OCI-LY7 (cell line): ENCODE measurements around the gene ANKRD66. TPM values are rescaled to one million over a fixed set of nuclear protein-coding genes. Genes with fewer than 3 reads are reported as not detected.

Source experiments
- BruUV-seq: library from RNA; stranded (reverse); fragments of 400-500 nt; replicated peaks from 2 replicates; lab custom pipeline; 2021; lab: Mats Ljungman, UMichigan
- CTCF ChIA-PET: fragments of 300-600 bp; sonication (Branson Sonifier 250); formaldehyde crosslinking; loops from one replicate; lab custom pipeline; 2022; ENCODE audit warnings: antibody characterized with exemption; ENCODE audit not compliant: unreplicated experiment; lab: Charles Lee
- POLR2A ChIA-PET: fragments of 300-600 bp; sonication (Branson Sonifier 250); formaldehyde crosslinking; loops from one replicate; lab custom pipeline; 2022; ENCODE audit warnings: antibody characterized with exemption; lab: Charles Lee
- DNase-seq: peaks from one replicate; pipeline ENCODE4 v3.0.0-alpha.2; 2015; ENCODE audit warnings: low spot score
- H2AFZ ChIP-seq: fragments of 200-600 bp; sonication (generic), shearing (Covaris generic); 2 replicates; pipeline ENCODE4 v1.6.1; 2014; ENCODE audit warnings: mild to moderate bottlenecking, antibody characterized with exemption, low read length, moderate library complexity
- H3K27ac ChIP-seq: fragments of 200-600 bp; sonication (generic); 2 replicates; pipeline ENCODE4 v1.5.1; 2014; ENCODE audit warnings: mixed run types, low read depth, mild to moderate bottlenecking, moderate library complexity, low read length, inconsistent platforms; ENCODE audit not compliant: poor library complexity, severe bottlenecking
- H3K36me3 ChIP-seq: fragments of 200-600 bp; sonication (generic); 2 replicates; pipeline ENCODE4 v1.6.1; 2014; ENCODE audit warnings: mild to moderate bottlenecking, antibody characterized with exemption, low read length, moderate library complexity, mixed read lengths; ENCODE audit not compliant: insufficient read depth
- H3K4me1 ChIP-seq: fragments of 200-600 bp; sonication (generic); 2 replicates; pipeline ENCODE4 v1.5.1; 2014; ENCODE audit warnings: mild to moderate bottlenecking, low read length; ENCODE audit not compliant: insufficient read depth, poor library complexity, severe bottlenecking
- H3K4me2 ChIP-seq: fragments of 200-600 bp; sonication (generic); 2 replicates; pipeline ENCODE4 v1.6.1; 2014; ENCODE audit warnings: mild to moderate bottlenecking, low read length
- H3K4me3 ChIP-seq: fragments of 200-600 bp; sonication (generic); 2 replicates; pipeline ENCODE4 v1.5.1; 2014; ENCODE audit warnings: mild to moderate bottlenecking, low read depth, low read length; ENCODE audit not compliant: poor library complexity, severe bottlenecking
- H3K79me2 ChIP-seq: fragments of 200-600 bp; sonication (generic); 2 replicates; pipeline ENCODE4 v1.6.1; 2016; ENCODE audit warnings: low read depth, mild to moderate bottlenecking, low read length, moderate library complexity, mixed read lengths; ENCODE audit not compliant: insufficient read depth
- H3K9me2 ChIP-seq: fragments of 200-600 bp; sonication (generic); 2 replicates; pipeline ENCODE4 v1.6.1; 2016; ENCODE audit warnings: mild to moderate bottlenecking, low read length, mixed read lengths; ENCODE audit not compliant: insufficient read depth
- H3K9me3 ChIP-seq: fragments of 200-600 bp; sonication (generic); 2 replicates; pipeline ENCODE4 v1.6.1; 2014; ENCODE audit warnings: mild to moderate bottlenecking, mixed run types, low read length, mixed read lengths
- H4K20me1 ChIP-seq: fragments of 200-600 bp; sonication (generic); 2 replicates; pipeline ENCODE4 v1.6.1; 2014; ENCODE audit warnings: mild to moderate bottlenecking, antibody characterized with exemption, low read length, moderate library complexity, mixed read lengths; ENCODE audit not compliant: insufficient read depth
- CTCF ChIP-seq: fragments of 200-600 bp; sonication (generic); conservative IDR thresholded peaks from 2 replicates; pipeline ENCODE4 v1.5.1; 2014; ENCODE audit warnings: mild to moderate bottlenecking, antibody characterized with exemption, low read length, moderate library complexity, mixed read lengths
- EZH2phosphoT487 ChIP-seq: fragments of 200-600 bp; sonication (generic); IDR thresholded peaks from 2 replicates; pipeline ENCODE4 v1.6.1; 2018; ENCODE audit warnings: low read depth, borderline replicate concordance, mild to moderate bottlenecking, mixed run types, antibody characterized with exemption, low read length, moderate library complexity, mixed read lengths
- intact Hi-C: fragments of 100-400 bp; cut with micrococcal nuclease; formaldehyde crosslinking; loops from one replicate; pipeline ENCODE4 v1.10.0; 2022; ENCODE audit not compliant: unreplicated experiment
- total RNA-seq, 2 experiments: library from RNA; depleted of rRNA in 1 of 2; stranded (reverse); fragments of >200 nt in 1 of 2; shearing (Covaris generic) in 1 of 2; gene quantifications; 2 replicates each; pipeline ENCODE4 v1.2.3, GENCODE V29; 2014 to 2022

The ANKRD66 gene
- total RNA-seq, 2 experiments from 2014 or later: not detected

GRCh38 chr6:46735720-46736031 is 11.1 kb upstream of the ANKRD66 start:
- Histone ChIP-seq H3K4me1 (no peaks in the 10 kb centered on the region), H3K4me2 (no peak overlapping the region), H3K9me3 (no peaks in the 10 kb centered on the region), H3K36me3 (no peaks in the 10 kb centered on the region), H3K4me3 (no peak overlapping the region), H4K20me1 (no peaks in the 10 kb centered on the region), H3K79me2 (no peaks in the 10 kb centered on the region), H3K27ac (no peak overlapping the region), H2AFZ (no peak overlapping the region), H3K9me2 (no peaks in the 10 kb centered on the region)
- TF ChIP-seq EZH2phosphoT487 (no peak), CTCF (no peak)
- no peak for DNase-seq
- BruUV-seq: no TSS peak
- CTCF ChIA-PET: interaction anchor here (0.9 kb wide), 1 partner anchor 565 kb away, joined by 3 read pairs; the partner anchor contains the start of gene ENPP5
- POLR2A ChIA-PET: interaction anchor here (1.1 kb wide), 1 partner anchor 11 kb away, joined by 3 read pairs; the partner anchor contains the start of gene ANKRD66
- intact Hi-C loops: no loop called here

- TF ChIP-seq EZH2phosphoT487 (no peak), CTCF (no peak)
- Histone ChIP-seq H3K4me2 (no peak overlapping the region), H3K9me3 (no peaks in the 10 kb centered on the region), H3K79me2 (no peaks in the 10 kb centered on the region), H3K9me2 (no peaks in the 10 kb centered on the region), H3K4me3 (no peak overlapping the region), H3K36me3 (no peaks in the 10 kb centered on the region), H2AFZ (no peak overlapping the region), H3K4me1 (no peaks in the 10 kb centered on the region), H4K20me1 (no peaks in the 10 kb centered on the region), H3K27ac (no peak overlapping the region)
- intact Hi-C loops: no loop called here
- ChIA-PET CTCF (no interaction called here), POLR2A (interaction anchor here (0.6 kb wide), 1 partner anchor 335 kb away, joined by 4 read pairs; no protein-coding TSS in a partner anchor)
- DNase-seq: no peak
- BruUV-seq: no TSS peak
These were observed 9.8 kb upstream of the ANKRD66 start for GRCh38 chr6:46736906-46737305.

GRCh38 chr6:46741482-46741881 is 5.3 kb upstream of the ANKRD66 start:
- Histone ChIP-seq H3K9me3 (no peaks in the 10 kb centered on the region), H3K4me2 (no peak overlapping the region), H3K4me1 (no peaks in the 10 kb centered on the region), H3K9me2 (no peaks in the 10 kb centered on the region), H3K79me2 (no peaks in the 10 kb centered on the region), H3K36me3 (no peaks in the 10 kb centered on the region), H3K4me3 (no peak overlapping the region), H4K20me1 (no peaks in the 10 kb centered on the region), H2AFZ (no peak overlapping the region), H3K27ac (no peak overlapping the region)
- BruUV-seq: no TSS peak
- intact Hi-C loops: no loop called here
- TF ChIP-seq EZH2phosphoT487: no peak
- TF ChIP-seq CTCF: no peak
- ChIA-PET CTCF (no interaction called here), POLR2A (interaction anchor here (0.6 kb wide), 1 partner anchor 107 kb away, joined by 3 read pairs; no protein-coding TSS in a partner anchor)
- no peak for DNase-seq
